Transverse colon (tissue), 4 donors: Measurements from ENCODE around the gene UBA52. TPM values are rescaled to one million over a fixed set of nuclear protein-coding genes. Genes with fewer than 3 reads are reported as not detected.
"Not testable (repeated sequence)": the region's sequence is repeated elsewhere in the genome, so short reads cannot be mapped to it uniquely, and the experiment has no call there.

ENCODE experiments used
- DNase-seq: peaks from one replicate; pipeline ENCODE4 v3.0.0-alpha.2; 2019
- H3K27ac ChIP-seq, 4 donors: fragments of 200-600 bp; sonication (generic); 2 replicates each; pipeline ENCODE4 v1.5.1; 2016 to 2018; ENCODE audit warnings: inconsistent platforms in 4 of 4
- H3K27me3 ChIP-seq: fragments of 200-600 bp; sonication (generic); 2 replicates; pipeline ENCODE4 v1.5.1; 2017; ENCODE audit warnings: inconsistent platforms
- H3K36me3 ChIP-seq, 4 donors: fragments of 200-600 bp; sonication (generic); 2 replicates each; pipeline ENCODE4 v1.5.1; 2017 to 2019; ENCODE audit warnings: inconsistent platforms in 4 of 4
- H3K4me1 ChIP-seq, 4 donors: fragments of 200-600 bp; sonication (generic); 2 replicates each; pipeline ENCODE4 v1.5.1; 2017 to 2020; ENCODE audit warnings: inconsistent platforms in 4 of 4
- H3K4me3 ChIP-seq, 4 donors: fragments of 200-600 bp; sonication (generic); 1 replicate in 1 of 4; 2 replicates in 3 of 4; pipeline versions ENCODE4 v1.5.1 to v1.6.1; 2017 to 2019; ENCODE audit warnings: inconsistent platforms in 4 of 4
- H3K9me3 ChIP-seq, 2 donors: fragments of 200-600 bp; sonication (generic); 2 replicates each; pipeline ENCODE4 v1.5.1; 2017 to 2019; ENCODE audit warnings: inconsistent platforms in 2 of 2
- CTCF ChIP-seq, 5 experiments: fragments of 200-600 bp in 3 of 5; fragments of 450-650 bp in 2 of 5; sonication (generic) in 3 of 5; IDR thresholded peaks; 1 replicate in 2 of 5; 2 replicates in 3 of 5; pipeline ENCODE4 v1.5.1; 2016 to 2017; ENCODE audit warnings: antibody characterized with exemption in 5 of 5, inconsistent platforms in 3 of 5, mild to moderate bottlenecking in 2 of 5, moderate library complexity in 1 of 5
- EP300 ChIP-seq: sonication (generic); formaldehyde crosslinking; IDR thresholded peaks from one replicate; pipeline ENCODE4 v1.6.1; 2017; ENCODE audit warnings: antibody characterized with exemption, low read depth
- POLR2A ChIP-seq: fragments of 450-650 bp; IDR thresholded peaks from one replicate; pipeline ENCODE4 v1.6.1; 2016; ENCODE audit warnings: antibody characterized with exemption, mild to moderate bottlenecking, moderate library complexity
- POLR2AphosphoS5 ChIP-seq, 3 donors: sonication (generic); formaldehyde crosslinking; IDR thresholded peaks; one replicate each; pipeline ENCODE4 v1.6.1; 2016; ENCODE audit warnings: antibody characterized with exemption in 3 of 3
- WGBS, 2 donors: methylation state at CpG; one replicate each; pipeline ENCODE4 v1.1.5; 2018; ENCODE audit warnings: low coverage in 1 of 2; 5-methylcytosine and 5-hydroxymethylcytosine counted together
- in situ Hi-C, 4 donors: fragments of 200-750 bp; cut with MboI; loops; one replicate each; pipeline versions ENCODE4 v1.15.0 to v1.15.1; 2017; ENCODE audit warnings: low sequenced_read_pairs in 3 of 4, low pct_ligation_motif_present in 1 of 4, low pct_unique_long_range_greater_than_20kb in 1 of 4
- intact Hi-C: fragments of 100-400 bp; cut with DNase I; formaldehyde crosslinking; loops from one replicate; pipeline ENCODE4 v1.15.1; 2023; ENCODE audit warnings: low total_unique reads
- total RNA-seq, 4 donors: library from RNA; depleted of rRNA; stranded (reverse); fragments of >200 nt; gene quantifications; one replicate each; pipeline ENCODE4 v1.1.0, GENCODE V29; 2016

The UBA52 gene
- 100 to 1,000 TPM; 421 to 735 (median 566) TPM for total RNA-seq

- in situ Hi-C loops, result no loop called here
- H3K36me3 ChIP-seq, result peaks cover 0 to 43% (median 17%) of the 10 kb centered on the region in 4 donors
- H3K4me1 ChIP-seq, result peaks cover 9 to 25% (median 18%) of the 10 kb centered on the region in 4 donors
- 0 to 1% methylated on average over 5 to 39 of the region's 75 CpGs for WGBS, 2 donors
- H3K9me3 ChIP-seq, result no peaks in the 10 kb centered on the region
- peak within 1 kb of the TSS; percentile 80 to 97 (median 89) for H3K4me3 ChIP-seq
- H3K27ac ChIP-seq, result peak within 1 kb of the TSS; percentile 94 to 98 (median 96)
- peak; percentile 99 for DNase-seq
- no peaks in the 10 kb centered on the region for H3K27me3 ChIP-seq
- intact Hi-C loops, result no loop called here
- TF ChIP-seq POLR2AphosphoS5 (IDR thresholded peaks at IDR 0.05) (peak; percentile 95 to 97 (median 97)), EP300 (peak; percentile 73), CTCF (IDR thresholded peaks at IDR 0.05) (peak in 1 of 5 experiments; percentile 29), POLR2A (peak; percentile 95)
Measured at GRCh38 chr19:18571564-18572344, at the start of gene UBA52. Gene UBA52 (plus strand): TSS chr19:18571857. CDS start chr19:18573301, 1,444 bp downstream.

- H3K27ac ChIP-seq, result peak overlapping the region; percentile 97 to 100 (median 98)
- in situ Hi-C loops, result no loop called here
- 1 to 71% methylated on average over 1 to 51 of the region's 51 CpGs for WGBS, 2 donors
- peak; percentile 100 for DNase-seq
- peaks cover 8 to 35% (median 19%) of the 10 kb centered on the region in 4 donors for H3K4me1 ChIP-seq
- no peaks in the 10 kb centered on the region for H3K27me3 ChIP-seq
- TF ChIP-seq POLR2A, result no peak
- peak in 2 of 5 experiments; percentile 17 to 21 for TF ChIP-seq CTCF (IDR thresholded peaks at IDR 0.05)
- TF ChIP-seq POLR2AphosphoS5 (IDR thresholded peaks at IDR 0.05), result peak; percentile 45 to 76 (median 57)
- TF ChIP-seq EP300, result no peak
- H3K9me3 ChIP-seq, result no peaks in the 10 kb centered on the region
- intact Hi-C loops, result no loop called here
- no peaks in the 10 kb centered on the region for H3K36me3 ChIP-seq
- peak overlapping the region in 3 of 4 donors; percentile 88 to 99 (median 90) for H3K4me3 ChIP-seq
Measured at GRCh38 chr19:18522124-18522861, 49.4 kb upstream of the UBA52 start.

GRCh38 chr19:18522862-18523440 is 48.7 kb upstream of the UBA52 start:
- peaks cover 8 to 30% (median 19%) of the 10 kb centered on the region in 4 donors for H3K4me1 ChIP-seq
- H3K27ac ChIP-seq, result peak overlapping the region; percentile 60 to 100 (median 81)
- H3K36me3 ChIP-seq, DNase-seq, in situ Hi-C loops, H3K27me3 ChIP-seq, intact Hi-C loops, H3K9me3 ChIP-seq: not testable (repeated sequence)
- WGBS, 2 donors, result 64 to 66% methylated on average over 8 to 19 of the region's 19 CpGs
- peak overlapping the region in 1 of 4 donors; percentile 24 for H3K4me3 ChIP-seq

- no peak overlapping the region for H3K27ac ChIP-seq
- intact Hi-C loops, result no loop called here
- peaks cover 5 to 23% (median 18%) of the 10 kb centered on the region in 4 donors for H3K4me1 ChIP-seq
- WGBS, 2 donors, result 91% methylated on average over 9 of the region's 9 CpGs; no CpG with 5 or more reads in 1 of the 2 donors
- in situ Hi-C loops, result no loop called here
- no peaks in the 10 kb centered on the region for H3K27me3 ChIP-seq
- no peaks in the 10 kb centered on the region for H3K9me3 ChIP-seq
- no peak for DNase-seq
- no peak for TF ChIP-seq CTCF (IDR thresholded peaks at IDR 0.05)
- no peak for TF ChIP-seq EP300
- no peak for TF ChIP-seq POLR2AphosphoS5 (IDR thresholded peaks at IDR 0.05)
- TF ChIP-seq POLR2A, result no peak
- H3K4me3 ChIP-seq, result no peak overlapping the region
- no peaks in the 10 kb centered on the region for H3K36me3 ChIP-seq
Measured at GRCh38 chr19:18523841-18524240, 47.8 kb upstream of the UBA52 start.
